HG03565 (cell line): ENCODE results near the gene CTNNA2.
"Not testable (repeated sequence)": the region's sequence is repeated elsewhere in the genome, so short reads cannot be mapped to it uniquely, and the experiment has no call there.

Experiments
- ATAC-seq: cut with Tn5 transposase; IDR thresholded peaks from one replicate; pipeline ENCODE4 v1.9.1; 2021; ENCODE audit warnings: mild to moderate bottlenecking, moderate library complexity; ENCODE audit not compliant: unreplicated experiment

The CTNNA2 gene

GRCh38 chr2:80126596-80127189 is 613.8 kb downstream of the CTNNA2 start:
- no peak for ATAC-seq

- ATAC-seq: no peak
Measured at GRCh38 chr2:80128080-80128479, 615.2 kb downstream of the CTNNA2 start.

- ATAC-seq: no peak
Measured at GRCh38 chr2:80132281-80132680, 619.4 kb downstream of the CTNNA2 start.

GRCh38 chr2:80135001-80135400 is 622.1 kb downstream of the CTNNA2 start:
- ATAC-seq: no peak

- no peak for ATAC-seq
Measured at GRCh38 chr2:80136338-80136737, 623.5 kb downstream of the CTNNA2 start.

GRCh38 chr2:80139001-80139400 is 626.1 kb downstream of the CTNNA2 start:
- no peak for ATAC-seq

GRCh38 chr2:80141007-80141726 is 628.3 kb downstream of the CTNNA2 start:
- ATAC-seq: no peak

- no peak for ATAC-seq
Measured at GRCh38 chr2:80145499-80145898, 632.6 kb downstream of the CTNNA2 start.

GRCh38 chr2:80146757-80147156 is 633.9 kb downstream of the CTNNA2 start:
- ATAC-seq: not testable (repeated sequence)

GRCh38 chr2:80147690-80148089 is 634.8 kb downstream of the CTNNA2 start:
- ATAC-seq: no peak

GRCh38 chr2:80148906-80149305 is 636.1 kb downstream of the CTNNA2 start:
- ATAC-seq: no peak

GRCh38 chr2:80149991-80150390 is 637.1 kb downstream of the CTNNA2 start:
- no peak for ATAC-seq

- ATAC-seq: no peak
Measured at GRCh38 chr2:80151248-80151647, 638.4 kb downstream of the CTNNA2 start.

- no peak for ATAC-seq
Measured at GRCh38 chr2:80151651-80152050, 638.8 kb downstream of the CTNNA2 start.

- no peak for ATAC-seq
Measured at GRCh38 chr2:80153151-80153550, 640.3 kb downstream of the CTNNA2 start.

- no peak for ATAC-seq
Measured at GRCh38 chr2:80153768-80154167, 640.9 kb downstream of the CTNNA2 start.

GRCh38 chr2:80154231-80154915 is 641.5 kb downstream of the CTNNA2 start:
- ATAC-seq: no peak

- no peak for ATAC-seq
Measured at GRCh38 chr2:80164375-80164774, 651.5 kb downstream of the CTNNA2 start.

- ATAC-seq: no peak
Measured at GRCh38 chr2:80166483-80167171, 653.8 kb downstream of the CTNNA2 start.

GRCh38 chr2:80167284-80167808 is 654.5 kb downstream of the CTNNA2 start:
- no peak for ATAC-seq

- ATAC-seq: no peak
Measured at GRCh38 chr2:80168037-80168436, 655.2 kb downstream of the CTNNA2 start.
